Heart left ventricle (tissue), 13 donors: ENCODE data around the gene PHOSPHO1.

Experiments
- POLR2A ChIP-seq, 2 donors: fragments of 450-650 bp; IDR thresholded peaks; one replicate each; pipeline ENCODE4 v1.6.1; 2017; ENCODE audit warnings: antibody characterized with exemption in 2 of 2, mild to moderate bottlenecking in 2 of 2, moderate library complexity in 2 of 2
- TF ChIP-seq, protein P1 (sequence below), 12 donors: fragments of 200-600 bp; sonication (generic) in 4 of 12; IDR thresholded peaks; one replicate each; pipeline versions ENCODE4 v1.5.0 to v1.8.0; 2018 to 2022; ENCODE audit warnings: antibody characterized with exemption in 12 of 12, mild to moderate bottlenecking in 5 of 12
- donor health status: ischemic (EF 13 %, LVEDD 7.1; RV severe dilation, severe dysfunction).
- donor health status: DM: no; HTN: yes; CAD: no.
- donor health status: DM: no; HTN: no; CAD: no.
- donor health status: ischemic (EF 25% LVEDD 6.9; RV normal size, moderate dysfunction).
- donor health status: ischemic (EF 25% LVEDD 5.7; RV mildly dilated, moderate dysfunction).
- donor health status: ischemic (EF 35%, LVEDD 5.7; RV mildly dilated, moderate dysfunction).
- donor health status: nonischemic (EF 11% LVEDD 7.7; RV severe dilation, severe dysfunction).
- donor health status: DM: yes; HTN: yes; CAD: no.
- donor health status: PGD.
- donor health status: ischemic (EF 29% LVEDD 5.4; RV normal size, mild dysfunction).
- donor health status: nonischemic (EF 23%, LVEDD 6.1; RV moderate dilation, normal function).

DNA sequence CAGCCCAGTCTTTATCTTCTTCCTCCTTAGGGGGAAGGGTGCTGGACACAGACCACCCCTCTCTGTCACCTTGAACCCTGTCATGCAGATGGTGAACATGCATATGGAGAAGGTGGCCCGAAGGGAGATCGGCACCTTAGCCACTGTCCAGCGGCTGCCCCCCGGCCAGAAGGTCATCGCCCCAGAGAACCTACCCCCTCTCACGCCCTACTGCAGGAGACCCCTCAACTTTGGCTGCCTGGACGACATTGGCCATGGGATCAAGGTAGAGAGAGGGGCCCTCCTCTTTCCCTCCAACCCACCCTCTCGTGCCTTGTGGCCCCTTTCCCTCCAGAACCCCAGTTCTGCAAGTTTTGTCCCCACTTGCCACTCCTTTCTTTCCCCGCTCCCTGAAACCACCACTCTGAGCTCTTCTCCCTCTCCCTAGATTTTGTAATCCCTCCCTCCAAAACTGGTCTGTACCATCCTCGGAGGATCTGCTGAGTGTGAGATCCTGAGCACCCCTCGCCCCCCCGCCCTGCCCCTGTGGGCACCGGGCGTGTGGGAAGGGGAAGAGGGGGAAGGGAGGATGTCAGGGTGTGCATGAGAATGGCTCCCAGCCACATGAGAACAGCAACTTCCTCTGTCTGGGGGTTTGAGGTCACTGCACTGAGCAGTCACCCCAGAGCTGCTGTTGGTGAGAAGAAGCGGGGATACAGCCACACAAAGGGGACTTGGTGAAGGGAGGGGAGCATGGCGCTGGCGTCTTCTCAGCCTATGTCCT is 12.8 kb downstream of the PHOSPHO1 start:
- TF ChIP-seq, protein P1, sequence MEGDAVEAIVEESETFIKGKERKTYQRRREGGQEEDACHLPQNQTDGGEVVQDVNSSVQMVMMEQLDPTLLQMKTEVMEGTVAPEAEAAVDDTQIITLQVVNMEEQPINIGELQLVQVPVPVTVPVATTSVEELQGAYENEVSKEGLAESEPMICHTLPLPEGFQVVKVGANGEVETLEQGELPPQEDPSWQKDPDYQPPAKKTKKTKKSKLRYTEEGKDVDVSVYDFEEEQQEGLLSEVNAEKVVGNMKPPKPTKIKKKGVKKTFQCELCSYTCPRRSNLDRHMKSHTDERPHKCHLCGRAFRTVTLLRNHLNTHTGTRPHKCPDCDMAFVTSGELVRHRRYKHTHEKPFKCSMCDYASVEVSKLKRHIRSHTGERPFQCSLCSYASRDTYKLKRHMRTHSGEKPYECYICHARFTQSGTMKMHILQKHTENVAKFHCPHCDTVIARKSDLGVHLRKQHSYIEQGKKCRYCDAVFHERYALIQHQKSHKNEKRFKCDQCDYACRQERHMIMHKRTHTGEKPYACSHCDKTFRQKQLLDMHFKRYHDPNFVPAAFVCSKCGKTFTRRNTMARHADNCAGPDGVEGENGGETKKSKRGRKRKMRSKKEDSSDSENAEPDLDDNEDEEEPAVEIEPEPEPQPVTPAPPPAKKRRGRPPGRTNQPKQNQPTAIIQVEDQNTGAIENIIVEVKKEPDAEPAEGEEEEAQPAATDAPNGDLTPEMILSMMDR (IDR thresholded peaks at IDR 0.05) = no peak
- no peak for TF ChIP-seq POLR2A (IDR thresholded peaks at IDR 0.05)
